ENCODE measurements around the gene CTNNA2. TPM values are rescaled to one million over a fixed set of nuclear protein-coding genes. Genes with fewer than 3 reads are reported as not detected.

CTNNA2 gene
- total RNA-seq, 2 donors from 2014 or later: 0.17 to 0.88 TPM

DNA sequence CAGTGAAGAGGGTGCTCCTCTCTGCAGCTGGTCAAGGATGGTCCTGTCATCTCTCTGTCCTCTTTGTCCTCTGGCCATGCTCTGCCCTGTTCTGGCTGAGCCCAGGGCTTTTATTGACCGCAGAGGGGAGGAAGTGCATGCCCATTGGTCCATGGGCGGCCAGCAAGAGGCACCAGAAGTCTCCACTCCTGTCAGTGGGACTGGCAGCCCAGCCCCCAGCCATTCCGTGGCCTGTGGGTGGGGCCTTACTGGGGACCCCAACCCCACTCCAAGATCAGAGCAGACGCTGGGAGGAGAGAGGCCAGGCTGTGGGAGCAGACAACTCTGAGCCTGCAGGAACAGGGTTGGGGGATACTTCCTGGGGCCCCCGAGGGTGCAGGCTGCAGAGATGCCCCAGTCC is 156.9 kb downstream of the CTNNA2 start:
- no peak for DNase-seq
- intact Hi-C loops (cut with DNase I): no loop called here
- TF ChIP-seq CTCF (IDR thresholded peaks at IDR 0.05): no peak
- H3K36me3 ChIP-seq: no peaks in the 10 kb centered on the region
- H3K4me1 ChIP-seq: no peaks in the 10 kb centered on the region
- H3K9ac ChIP-seq (ENCODE audit: low read depth in 2 of 2, low read length in 2 of 2): no peak overlapping the region
- no peaks in the 10 kb centered on the region for H3K9me3 ChIP-seq
- H3K27ac ChIP-seq: no peak overlapping the region
- H3K4me3 ChIP-seq: no peak overlapping the region
- H3K27me3 ChIP-seq: no peaks in the 10 kb centered on the region

- Histone ChIP-seq H3K4me3 (no peak overlapping the region), H3K27me3 (no peaks in the 10 kb centered on the region), H3K36me3 (no peaks in the 10 kb centered on the region), H3K9ac (ENCODE audit: low read depth in 2 of 2, low read length in 2 of 2) (no peak overlapping the region), H3K4me1 (no peaks in the 10 kb centered on the region), H3K27ac (no peak overlapping the region), H3K9me3 (no peaks in the 10 kb centered on the region)
- DNase-seq: no peak
- TF ChIP-seq CTCF (IDR thresholded peaks at IDR 0.05): no peak
- intact Hi-C loops (cut with DNase I): no loop called here
Observed at GRCh38 chr2:79670198-79670597, 157.3 kb downstream of the CTNNA2 start.

GRCh38 chr2:79686884-79687283 is 174.0 kb downstream of the CTNNA2 start:
- no peak overlapping the region for H3K9ac ChIP-seq (ENCODE audit: low read depth in 2 of 2, low read length in 2 of 2)
- no peak for TF ChIP-seq CTCF (IDR thresholded peaks at IDR 0.05)
- intact Hi-C loops (cut with DNase I): no loop called here
- no peaks in the 10 kb centered on the region for H3K36me3 ChIP-seq
- no peaks in the 10 kb centered on the region for H3K4me1 ChIP-seq
- DNase-seq: no peak
- H3K9me3 ChIP-seq: no peaks in the 10 kb centered on the region
- no peaks in the 10 kb centered on the region for H3K27me3 ChIP-seq
- no peak overlapping the region for H3K27ac ChIP-seq
- no peak overlapping the region for H3K4me3 ChIP-seq

DNA sequence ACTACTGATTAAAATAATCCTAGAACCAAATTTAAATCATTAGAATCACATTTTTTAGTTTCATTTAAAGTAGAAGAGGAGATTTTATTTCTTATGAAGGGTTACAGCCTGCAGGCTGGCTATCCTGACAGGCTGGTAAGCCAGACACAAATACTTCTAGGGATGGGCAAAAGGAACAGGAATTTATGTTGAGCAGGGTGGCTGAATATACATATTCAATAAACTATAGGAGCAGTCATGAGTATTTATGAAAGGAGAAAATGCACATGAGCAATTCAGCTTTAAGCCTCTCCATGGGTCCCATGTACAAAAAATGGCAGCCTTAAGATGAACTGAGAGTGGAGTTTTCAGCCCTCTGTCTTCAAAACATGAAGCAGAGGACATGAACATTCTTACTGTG is 182.4 kb downstream of the CTNNA2 start:
- no peaks in the 10 kb centered on the region for H3K9me3 ChIP-seq
- H3K4me3 ChIP-seq: no peak overlapping the region
- H3K9ac ChIP-seq (ENCODE audit: low read depth in 2 of 2, low read length in 2 of 2): no peak overlapping the region
- H3K27ac ChIP-seq: no peak overlapping the region
- no peaks in the 10 kb centered on the region for H3K4me1 ChIP-seq
- no peak for DNase-seq
- H3K27me3 ChIP-seq: no peaks in the 10 kb centered on the region
- TF ChIP-seq CTCF (IDR thresholded peaks at IDR 0.05): no peak
- intact Hi-C loops (cut with DNase I): no loop called here
- H3K36me3 ChIP-seq: no peaks in the 10 kb centered on the region

- Histone ChIP-seq H3K36me3 (no peaks in the 10 kb centered on the region), H3K27ac (no peak overlapping the region), H3K4me3 (no peak overlapping the region), H3K4me1 (no peaks in the 10 kb centered on the region), H3K27me3 (no peaks in the 10 kb centered on the region), H3K9ac (ENCODE audit: low read depth in 2 of 2, low read length in 2 of 2) (no peak overlapping the region), H3K9me3 (no peaks in the 10 kb centered on the region)
- no peak for TF ChIP-seq CTCF (IDR thresholded peaks at IDR 0.05)
- intact Hi-C loops (cut with DNase I): no loop called here
- no peak for DNase-seq
Observed at GRCh38 chr2:79697200-79697599, 184.3 kb downstream of the CTNNA2 start.

DNA sequence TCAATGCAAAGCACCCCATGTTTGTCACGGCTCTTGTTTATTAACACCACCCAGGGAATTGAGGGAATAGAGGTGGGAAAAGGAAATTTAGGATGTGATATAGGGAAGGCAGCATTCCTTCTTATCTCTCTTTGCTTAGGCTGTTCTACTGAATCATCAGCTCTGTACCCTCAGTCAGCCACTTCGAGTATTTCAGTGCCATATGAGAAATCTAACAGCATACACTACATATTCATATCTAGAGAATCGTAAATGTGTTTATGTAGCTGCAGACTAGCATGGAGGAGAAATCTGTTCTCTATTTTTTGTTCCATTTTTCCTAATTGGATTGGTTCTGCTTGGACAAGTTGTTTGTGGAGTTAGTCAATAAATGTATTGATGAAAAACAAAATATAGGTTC is 187.8 kb downstream of the CTNNA2 start:
- TF ChIP-seq CTCF (IDR thresholded peaks at IDR 0.05): no peak
- no peak overlapping the region for H3K4me3 ChIP-seq
- no peak overlapping the region for H3K9ac ChIP-seq (ENCODE audit: low read depth in 2 of 2, low read length in 2 of 2)
- no peak for DNase-seq
- no peaks in the 10 kb centered on the region for H3K27me3 ChIP-seq
- no peaks in the 10 kb centered on the region for H3K4me1 ChIP-seq
- intact Hi-C loops (cut with DNase I): no loop called here
- no peak overlapping the region for H3K27ac ChIP-seq
- H3K36me3 ChIP-seq: no peaks in the 10 kb centered on the region
- no peaks in the 10 kb centered on the region for H3K9me3 ChIP-seq

Measured in colonic mucosa (tissue), 4 donors.